Motor neuron (in vitro differentiated cells): ENCODE results near the gene PTPRF. TPM values are rescaled to one million over a fixed set of nuclear protein-coding genes. Genes with fewer than 3 reads are reported as not detected.

Experiments
- ATAC-seq, 8 experiments: fragments of 200-7000 bp; cut with Tn5 transposase; replicated peaks in 6 of 8; 2 replicates each; pipeline ENCODE4 v1.8.0; 2021; ENCODE audit warnings: mild to moderate bottlenecking in 8 of 8, moderate library complexity in 8 of 8
- H3K27ac ChIP-seq, 2 donors: fragments of 250-450 bp; sonication (Bioruptor Pico); 2 replicates each; pipeline ENCODE4 v1.9.0; 2021; ENCODE audit warnings: antibody characterized with exemption in 2 of 2, mild to moderate bottlenecking in 2 of 2, moderate library complexity in 1 of 2
- H3K4me1 ChIP-seq, 2 donors: fragments of 250-450 bp; sonication (Bioruptor Pico); replicated peaks in 1 of 2; 2 replicates each; pipeline ENCODE4 v1.6.1; 2021; ENCODE audit warnings: antibody characterized with exemption in 2 of 2, mild to moderate bottlenecking in 2 of 2, moderate library complexity in 1 of 2
- H3K4me3 ChIP-seq, 5 donors: fragments of 250-450 bp; sonication (Bioruptor Pico); 2 replicates each; pipeline ENCODE4 v1.9.0; 2021; ENCODE audit warnings: antibody characterized with exemption in 5 of 5, mild to moderate bottlenecking in 5 of 5, moderate library complexity in 4 of 5
- whole genome bisulfite sequencing, 10 experiments: fragments of 450-650 bp; shearing (Covaris generic); methylation state at CpG; one replicate each; pipeline ENCODE4 v1.0.0; 2022; 5-methylcytosine and 5-hydroxymethylcytosine counted together
- in situ Hi-C, 9 experiments: fragments of 400-800 bp; cut with MboI; loops; one replicate each; pipeline ENCODE4 v1.15.0; 2021; ENCODE audit warnings: low sequenced_read_pairs in 9 of 9, low pct_unique_long_range_greater_than_20kb in 2 of 9; ENCODE audit not compliant: unreplicated experiment in 9 of 9
- total RNA-seq, 8 experiments: library from RNA; unstranded; fragments of 300-600 nt; gene quantifications; 2 replicates each; pipeline versions ENCODE4 v1.2.3 to v1.2.4, GENCODE V29; 2022

Gene PTPRF
- total RNA-seq, 8 experiments from 2014 or later: 7.8 to 119 (median 74.7) TPM

- WGBS, 10 experiments: 0 to 100% (median 80%) methylated on average over 1 to 8 of the region's 9 CpGs; no CpG with 5 or more reads in 3 of the 10 experiments
- Histone ChIP-seq H3K4me3 (no peak overlapping the region), H3K27ac (no peak overlapping the region), H3K4me1 (peaks cover 28 to 32% of the 10 kb centered on the region in 2 donors)
- in situ Hi-C loops: loop anchor here in 5 of 9 experiments (25.0 kb wide), 2 partner anchors 204 to 404 kb away; partner anchors contain the start of genes ARTN (in 4 of the 5) and IPO13 (in 4 of the 5)
- no peak for ATAC-seq
These were observed 2.9 kb downstream of the PTPRF start for GRCh38 chr1:43533584-43533983.

DNA sequence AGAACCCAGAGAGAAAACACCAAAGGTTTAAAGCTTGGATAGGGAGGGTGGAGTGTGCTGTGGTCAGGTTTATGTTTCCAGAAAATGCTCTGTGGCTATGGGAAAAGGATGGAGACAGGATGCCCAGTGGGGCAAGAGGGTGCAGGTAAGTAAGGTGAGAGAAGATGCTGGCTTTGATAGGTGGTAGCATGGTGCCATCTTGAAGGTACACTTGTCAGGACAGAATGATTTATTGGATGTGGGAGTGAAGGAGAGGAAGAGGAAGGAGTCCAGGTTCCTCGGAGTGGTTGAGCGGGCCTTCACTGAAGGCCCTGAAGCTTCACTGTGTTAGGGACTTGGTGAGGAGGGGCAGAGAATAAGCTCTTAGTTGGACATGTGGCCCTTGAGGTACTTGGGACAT lies 3.6 kb downstream of the PTPRF start:
- no peak for ATAC-seq
- Histone ChIP-seq H3K4me3 (no peak overlapping the region), H3K27ac (no peak overlapping the region), H3K4me1 (peaks cover 28 to 38% of the 10 kb centered on the region in 2 donors)
- in situ Hi-C loops: loop anchor here in 5 of 9 experiments (25.0 kb wide), 2 partner anchors 203 to 403 kb away; partner anchors contain the start of genes ARTN (in 4 of the 5) and IPO13 (in 4 of the 5)
- WGBS, 10 experiments: 67 to 100% (median 94%) methylated on average over 1 to 2 of the region's 2 CpGs; no CpG with 5 or more reads in 3 of the 10 experiments

DNA sequence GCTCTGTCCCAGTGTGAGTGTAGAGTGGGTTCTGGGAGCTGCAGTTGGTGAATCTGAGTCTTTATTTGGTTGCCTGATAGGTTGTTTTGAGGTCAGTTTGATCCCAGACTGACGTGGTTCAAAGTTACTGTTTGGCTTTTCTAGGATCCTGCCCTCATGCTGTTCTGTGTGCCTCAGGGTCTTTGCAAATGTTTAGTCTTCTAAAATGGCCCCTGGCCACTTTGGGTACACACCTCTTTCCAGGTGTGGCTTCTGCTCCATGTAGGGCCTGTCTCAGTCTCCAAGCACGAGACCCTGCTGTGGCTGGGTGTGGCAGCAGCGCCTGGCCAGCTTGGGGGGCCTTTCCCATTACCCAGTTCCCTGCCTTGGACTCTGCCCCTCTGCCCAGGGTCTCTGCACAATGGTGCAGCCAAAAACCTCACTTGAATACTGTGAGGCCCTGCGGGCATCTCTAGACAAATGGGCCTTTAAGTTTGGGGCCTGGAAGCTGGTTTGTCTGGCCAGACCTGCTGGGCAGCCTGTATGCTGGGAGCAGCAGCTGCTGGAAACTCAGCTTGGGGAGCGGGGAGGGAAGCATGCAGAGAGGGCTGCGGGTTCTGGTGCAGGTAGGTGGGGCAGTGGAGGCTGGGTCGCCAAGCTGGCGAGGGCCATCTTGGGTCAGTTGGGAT lies 5.6 kb downstream of the PTPRF start:
- WGBS, 10 experiments: 60 to 100% (median 94%) methylated on average over 1 to 3 of the region's 8 CpGs; no CpG with 5 or more reads in 4 of the 10 experiments
- Histone ChIP-seq H3K4me1 (peaks cover 37 to 47% of the 10 kb centered on the region in 2 donors), H3K27ac (no peak overlapping the region), H3K4me3 (no peak overlapping the region)
- in situ Hi-C loops: loop anchor here in 5 of 9 experiments (25.0 kb wide), 2 partner anchors 201 to 401 kb away; partner anchors contain the start of genes ARTN (in 4 of the 5) and IPO13 (in 4 of the 5)
- ATAC-seq: no peak

GRCh38 chr1:43536864-43537358 lies 6.2 kb downstream of the PTPRF start:
- Histone ChIP-seq H3K4me3 (no peak overlapping the region), H3K4me1 (peaks cover 43 to 50% of the 10 kb centered on the region in 2 donors), H3K27ac (no peak overlapping the region)
- in situ Hi-C loops: loop anchor here in 5 of 9 experiments (25.0 kb wide), 2 partner anchors 200 to 400 kb away; partner anchors contain the start of genes ARTN (in 4 of the 5) and IPO13 (in 4 of the 5)
- no peak for ATAC-seq
- WGBS, 10 experiments: 20 to 100% (median 90%) methylated on average over 1 to 9 of the region's 11 CpGs; no CpG with 5 or more reads in 5 of the 10 experiments

GRCh38 chr1:43537423-43538142 lies 6.9 kb downstream of the PTPRF start:
- Histone ChIP-seq H3K4me1 (peaks cover 43 to 46% of the 10 kb centered on the region in 2 donors), H3K4me3 (no peak overlapping the region), H3K27ac (no peak overlapping the region)
- no peak for ATAC-seq
- in situ Hi-C loops: loop anchor here in 5 of 9 experiments (25.0 kb wide), 2 partner anchors 200 to 400 kb away; partner anchors contain the start of genes ARTN (in 4 of the 5) and IPO13 (in 4 of the 5)
- 75 to 100% (median 90%) methylated on average over 2 to 9 of the region's 9 CpGs; no CpG with 5 or more reads in 3 of the 10 experiments for WGBS, 10 experiments

- Histone ChIP-seq H3K4me3 (no peak overlapping the region), H3K4me1 (peaks cover 37 to 41% of the 10 kb centered on the region in 2 donors), H3K27ac (no peak overlapping the region)
- no peak for ATAC-seq
- 77 to 100% (median 97%) methylated on average over 1 to 3 of the region's 3 CpGs; no CpG with 5 or more reads in 3 of the 10 experiments for WGBS, 10 experiments
- in situ Hi-C loops: loop anchor here in 5 of 9 experiments (25.0 kb wide), 2 partner anchors 199 to 399 kb away; partner anchors contain the start of genes ARTN (in 4 of the 5) and IPO13 (in 4 of the 5)
These were observed 7.4 kb downstream of the PTPRF start for GRCh38 chr1:43538143-43538487.

DNA sequence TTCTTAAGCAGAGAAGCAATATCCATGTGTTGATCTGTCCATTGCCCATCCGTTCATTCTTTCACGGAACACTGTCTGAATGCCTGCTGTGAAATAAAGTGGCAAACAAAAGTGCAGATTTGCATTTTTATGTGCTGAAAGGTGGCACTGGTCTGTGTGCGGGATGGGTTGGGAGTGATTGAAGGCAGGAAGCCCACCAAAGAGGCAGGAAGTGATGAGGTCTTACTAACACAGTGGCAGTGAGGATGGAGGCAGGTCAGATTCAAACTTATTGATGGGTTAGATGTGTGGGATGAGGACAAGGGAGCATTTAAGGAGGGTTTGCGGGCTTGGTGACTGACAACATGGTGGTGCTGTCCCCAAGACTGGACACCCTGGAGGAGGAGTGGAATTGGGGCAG lies 8.3 kb downstream of the PTPRF start:
- in situ Hi-C loops: loop anchor here in 5 of 9 experiments (25.0 kb wide), 2 partner anchors 198 to 398 kb away; partner anchors contain the start of genes ARTN (in 4 of the 5) and IPO13 (in 4 of the 5)
- H3K27ac ChIP-seq: peak overlapping the region in 1 of 2 donors; percentile 20
- peaks cover 33 to 34% of the 10 kb centered on the region in 2 donors for H3K4me1 ChIP-seq
- no peak for ATAC-seq
- WGBS, 10 experiments: 78 to 90% (median 83%) methylated on average over 1 to 3 of the region's 4 CpGs; no CpG with 5 or more reads in 3 of the 10 experiments
- no peak overlapping the region for H3K4me3 ChIP-seq

- peaks cover 39 to 42% of the 10 kb centered on the region in 2 donors for H3K4me1 ChIP-seq
- WGBS, 10 experiments: 80 to 100% (median 91%) methylated on average over 1 to 6 of the region's 7 CpGs; no CpG with 5 or more reads in 3 of the 10 experiments
- peak overlapping the region; percentile 62 to 82 for H3K27ac ChIP-seq
- H3K4me3 ChIP-seq: no peak overlapping the region
- ATAC-seq: no peak
- in situ Hi-C loops: loop anchor here in 5 of 9 experiments (25.0 kb wide), 2 partner anchors 197 to 397 kb away; partner anchors contain the start of genes ARTN (in 4 of the 5) and IPO13 (in 4 of the 5)
These were observed 9.2 kb downstream of the PTPRF start for GRCh38 chr1:43539726-43540434.

DNA sequence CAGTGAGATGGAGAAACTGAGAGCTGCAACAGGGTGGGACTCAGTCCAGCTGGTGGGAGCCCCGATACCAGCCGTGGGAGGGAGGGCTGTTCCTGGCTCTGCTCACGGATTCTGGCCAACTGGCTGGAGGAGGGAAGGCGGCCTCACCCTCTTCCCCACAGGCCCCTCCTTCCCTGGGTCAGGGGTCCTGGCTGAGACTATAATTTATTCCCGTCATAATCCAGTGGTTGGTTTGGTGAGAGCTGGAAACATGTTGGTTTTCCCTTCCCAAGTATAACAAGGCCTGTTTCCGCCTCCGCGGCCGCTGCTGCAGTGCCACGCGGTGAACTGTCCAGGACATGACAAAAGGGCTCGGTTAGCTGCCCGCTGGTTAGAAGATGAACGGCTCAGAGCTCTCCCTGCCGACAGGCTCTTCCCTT lies 10.0 kb downstream of the PTPRF start:
- peak overlapping the region; percentile 62 to 82 for H3K27ac ChIP-seq
- 0 to 67% (median 24%) methylated on average over 1 to 15 of the region's 15 CpGs; no CpG with 5 or more reads in 3 of the 10 experiments for WGBS, 10 experiments
- peak overlapping the region in 1 of 5 donors; percentile 7 for H3K4me3 ChIP-seq
- H3K4me1 ChIP-seq: peaks cover 46 to 50% of the 10 kb centered on the region in 2 donors
- peak in 7 of 8 experiments; percentile 22 to 85 (median 78) for ATAC-seq
- in situ Hi-C loops: loop anchor here in 5 of 9 experiments (25.0 kb wide), 2 partner anchors 197 to 397 kb away; partner anchors contain the start of genes ARTN (in 4 of the 5) and IPO13 (in 4 of the 5)

- no peak overlapping the region for H3K4me3 ChIP-seq
- in situ Hi-C loops: loop anchor here in 5 of 9 experiments (25.0 kb wide), 2 partner anchors 196 to 396 kb away; partner anchors contain the start of genes ARTN (in 4 of the 5) and IPO13 (in 4 of the 5)
- ATAC-seq: no peak
- H3K4me1 ChIP-seq: peaks cover 51 to 55% of the 10 kb centered on the region in 2 donors
- H3K27ac ChIP-seq: peak overlapping the region; percentile 62 to 82
- WGBS, 10 experiments: 0 to 94% (median 80%) methylated on average over 1 to 5 of the region's 5 CpGs; no CpG with 5 or more reads in 2 of the 10 experiments
These were observed 10.5 kb downstream of the PTPRF start for GRCh38 chr1:43541141-43541540.

DNA sequence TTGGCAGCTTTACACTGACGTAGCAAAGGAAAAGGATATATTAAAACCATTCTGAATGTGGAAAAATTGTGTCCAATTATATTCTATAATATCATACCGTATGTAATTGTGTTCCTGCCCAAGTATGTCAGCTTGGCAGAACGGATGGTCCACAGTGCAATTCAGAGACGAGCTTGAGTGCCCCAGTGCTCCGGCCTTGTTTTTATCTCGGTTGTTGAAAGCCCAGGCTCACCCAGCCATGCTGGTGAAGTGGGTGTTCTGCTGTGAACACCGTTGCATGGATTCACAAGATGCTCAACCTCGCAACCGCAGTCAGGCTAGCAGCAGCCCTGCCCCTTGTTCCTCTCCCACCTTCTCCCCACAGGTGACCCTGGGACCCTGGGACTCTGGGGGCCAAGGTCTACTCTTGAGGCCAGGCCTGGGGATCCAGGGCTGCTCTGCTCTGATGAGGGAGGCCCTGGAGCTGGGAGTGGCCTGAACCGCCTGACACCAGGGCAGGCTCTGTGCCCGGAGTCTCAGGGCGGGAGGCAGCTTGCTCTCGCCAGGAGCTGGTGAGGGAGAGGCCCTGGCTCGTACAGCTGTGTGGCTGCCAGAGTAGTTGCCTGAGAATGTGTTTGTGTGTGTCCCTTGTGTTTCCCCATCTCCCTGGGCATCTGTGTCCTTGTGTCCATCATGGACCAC lies 11.2 kb downstream of the PTPRF start:
- Histone ChIP-seq H3K4me3 (no peak overlapping the region), H3K27ac (peak overlapping the region; percentile 54 to 57), H3K4me1 (peaks cover 58 to 62% of the 10 kb centered on the region in 2 donors)
- WGBS, 10 experiments: 31 to 100% (median 93%) methylated on average over 1 to 14 of the region's 14 CpGs; no CpG with 5 or more reads in 2 of the 10 experiments
- in situ Hi-C loops: loop anchor here in 5 of 9 experiments (25.0 kb wide), 2 partner anchors 195 to 395 kb away; partner anchors contain the start of genes ARTN (in 4 of the 5) and IPO13 (in 4 of the 5)
- ATAC-seq: peak in 4 of 8 experiments; percentile 29 to 91 (median 64)
